DMS114 treated with DMSO at 0.1 percent for 48 hours (cell line): ENCODE measurements around the gene CSNK1G3.
"Not testable (repeated sequence)": the region's sequence is repeated elsewhere in the genome, so short reads cannot be mapped to it uniquely, and the experiment has no call there.

ENCODE experiments used
- DNase-seq: peaks from one replicate; lab custom pipeline; 2025; ENCODE audit not compliant: unreplicated experiment; lab: John Stamatoyannopoulos, UW

Gene CSNK1G3

DNA sequence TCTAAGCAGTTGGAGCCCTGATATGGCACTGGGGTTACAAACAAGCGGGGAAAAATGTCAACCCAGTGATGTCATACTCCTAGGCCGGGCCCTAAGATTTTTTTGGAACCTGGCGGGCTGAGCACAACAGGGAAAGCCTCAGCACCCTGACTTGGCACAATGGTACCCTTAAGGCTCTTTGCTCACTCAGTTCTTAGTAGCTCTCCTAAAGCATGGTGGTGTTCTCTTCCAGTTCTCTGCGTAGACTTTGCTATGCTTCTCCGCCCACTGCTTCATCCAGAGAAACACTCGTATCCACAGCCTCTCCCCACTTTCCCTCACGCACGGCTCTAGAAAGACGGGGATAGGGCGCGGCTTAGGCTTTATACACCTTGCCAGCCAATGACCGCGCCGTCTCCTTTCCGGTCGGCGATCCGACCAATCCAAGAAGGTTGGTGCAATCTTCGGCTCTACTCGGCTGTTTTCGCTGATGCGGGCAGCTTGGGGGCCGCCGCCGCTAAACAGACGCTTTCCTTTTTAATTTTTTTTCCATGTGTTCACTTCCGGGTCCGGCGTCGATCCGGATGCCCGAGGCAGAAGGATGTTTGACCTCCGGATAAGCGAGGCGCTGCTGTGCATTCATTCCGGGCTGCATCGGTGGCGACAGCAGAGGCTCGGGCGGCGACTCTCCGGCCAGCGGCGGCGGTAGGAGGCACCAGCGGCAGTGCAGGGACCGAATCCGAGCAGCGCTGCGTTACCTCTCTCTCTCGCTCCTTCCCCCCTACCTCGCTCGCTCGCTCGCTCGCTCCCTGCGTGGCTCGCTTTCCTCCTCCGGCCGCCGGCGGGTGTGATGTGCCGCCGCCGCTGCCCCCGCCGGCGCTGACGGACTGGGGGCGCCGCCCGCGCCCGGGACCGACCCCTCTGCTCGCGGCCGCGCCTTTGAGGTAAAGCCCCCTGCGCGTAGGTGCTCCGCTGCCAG lies at the start of gene CSNK1G3:
Gene CSNK1G3 (plus strand): TSS at position 530 of the 958 bp plus-strand sequence. CDS start 33,487 bp downstream, outside the sequence.
- peak; percentile 95 for DNase-seq

DNA sequence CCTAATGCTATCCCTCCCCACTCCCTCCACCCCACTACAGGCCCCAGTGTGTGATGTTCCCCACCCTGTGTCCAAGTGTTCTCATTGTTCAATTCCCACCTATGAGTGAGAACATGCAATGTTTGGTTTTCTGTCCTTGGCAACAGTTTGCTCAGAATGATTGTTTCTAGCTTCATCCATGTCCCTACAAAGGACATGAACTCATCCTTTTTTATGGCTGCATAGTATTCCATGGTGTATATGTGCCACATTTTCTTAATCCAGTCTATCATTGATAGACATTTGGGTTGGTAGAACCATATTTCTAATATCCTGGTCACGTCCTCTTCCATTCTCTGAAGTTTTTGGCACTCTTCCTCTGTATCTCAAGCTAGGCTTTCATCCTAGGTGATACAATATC lies 45.1 kb upstream of the CSNK1G3 start:
- DNase-seq: not testable (repeated sequence)

DNA sequence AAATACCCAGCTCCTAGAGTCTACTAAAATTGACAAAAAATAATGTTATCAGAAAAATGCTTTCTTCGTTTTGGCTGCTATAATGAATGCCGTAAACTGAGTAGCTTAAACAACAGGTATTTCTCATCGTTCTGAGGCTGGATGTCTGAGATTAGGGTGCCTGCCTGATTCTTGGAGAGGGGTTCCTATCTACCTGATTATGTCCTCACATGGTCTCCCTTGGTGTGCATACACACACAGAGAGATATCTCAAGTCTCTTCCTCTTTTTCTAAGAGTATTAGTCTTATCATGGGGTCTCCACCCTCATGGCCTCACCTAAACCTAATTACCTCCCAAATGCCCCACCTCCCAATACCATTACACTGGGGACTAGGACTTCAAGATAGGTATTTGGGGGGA lies 40.6 kb upstream of the CSNK1G3 start:
- no peak for DNase-seq

DNA sequence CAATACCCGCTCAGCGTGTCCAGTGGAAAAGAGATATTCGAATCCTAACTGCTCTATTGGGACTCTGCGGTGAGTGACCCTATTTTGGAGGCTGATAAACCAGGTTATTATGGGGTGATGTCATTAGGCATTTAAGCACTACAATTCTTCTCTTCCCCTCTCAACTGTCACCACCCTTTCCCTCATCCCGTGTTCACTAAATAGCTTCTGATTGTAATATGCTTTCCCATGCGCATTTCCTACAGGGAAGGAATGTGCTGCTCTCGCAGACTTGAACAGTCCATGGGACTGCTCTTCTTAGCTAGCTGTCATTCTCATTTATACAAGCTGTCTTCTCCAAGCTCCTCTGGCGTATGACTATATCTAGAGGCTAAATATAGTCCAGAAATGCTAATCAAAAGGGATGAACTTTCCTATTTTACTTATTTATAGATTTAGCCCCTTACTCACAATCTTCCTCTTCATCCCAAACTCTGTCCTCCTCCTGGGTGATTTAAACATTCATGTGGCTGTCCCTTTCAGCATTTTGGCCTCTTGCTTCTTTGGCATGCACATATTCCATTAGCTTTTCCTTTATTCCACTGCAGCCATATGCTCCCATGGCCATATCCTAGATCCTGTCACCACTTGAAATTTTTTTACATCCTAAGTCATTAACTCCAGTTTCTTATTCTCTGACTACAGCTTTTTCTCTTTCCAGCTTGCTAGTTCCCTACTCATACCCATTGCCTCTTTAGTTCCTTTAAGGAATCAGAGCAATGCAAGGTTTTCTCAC lies 39.6 kb upstream of the CSNK1G3 start:
- no peak for DNase-seq

DNA sequence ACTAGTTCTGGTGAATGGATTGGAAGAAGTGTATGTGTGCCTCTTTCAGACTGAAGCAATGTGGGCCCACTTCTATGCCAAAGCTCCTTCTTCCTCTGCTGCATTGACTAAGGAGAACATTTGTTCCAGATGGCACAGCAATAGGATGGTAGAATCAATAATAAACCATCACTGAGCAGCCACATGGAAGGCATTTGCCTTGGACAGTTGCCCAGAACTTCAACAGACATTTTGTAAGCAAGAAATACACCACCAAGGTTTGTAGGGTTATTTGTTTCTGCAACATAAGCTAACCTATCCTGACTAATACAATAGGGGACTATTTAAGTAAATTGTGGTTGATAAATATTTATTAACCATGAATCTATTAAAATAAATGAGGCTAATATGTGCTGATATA lies 37.7 kb upstream of the CSNK1G3 start:
- DNase-seq: no peak

DNA sequence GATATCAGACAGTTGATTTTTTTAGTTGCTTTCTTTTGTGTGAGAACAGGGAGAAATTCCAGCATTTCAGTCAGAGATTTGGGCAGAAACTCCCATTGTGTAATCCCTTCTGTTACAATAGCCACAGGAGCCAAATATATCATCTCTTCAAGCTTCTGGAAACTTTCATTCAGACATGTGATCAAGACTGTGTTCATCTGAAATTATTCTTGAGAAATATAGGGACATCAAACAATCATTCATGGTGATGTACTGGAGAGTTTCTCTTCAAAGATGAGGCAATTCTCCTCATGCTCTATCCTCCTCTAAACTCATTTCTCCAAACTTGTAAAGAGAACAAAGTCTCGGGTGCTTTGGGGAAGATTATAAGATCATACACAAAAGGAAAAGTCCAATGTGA lies 35.2 kb upstream of the CSNK1G3 start:
- DNase-seq: no peak

DNA sequence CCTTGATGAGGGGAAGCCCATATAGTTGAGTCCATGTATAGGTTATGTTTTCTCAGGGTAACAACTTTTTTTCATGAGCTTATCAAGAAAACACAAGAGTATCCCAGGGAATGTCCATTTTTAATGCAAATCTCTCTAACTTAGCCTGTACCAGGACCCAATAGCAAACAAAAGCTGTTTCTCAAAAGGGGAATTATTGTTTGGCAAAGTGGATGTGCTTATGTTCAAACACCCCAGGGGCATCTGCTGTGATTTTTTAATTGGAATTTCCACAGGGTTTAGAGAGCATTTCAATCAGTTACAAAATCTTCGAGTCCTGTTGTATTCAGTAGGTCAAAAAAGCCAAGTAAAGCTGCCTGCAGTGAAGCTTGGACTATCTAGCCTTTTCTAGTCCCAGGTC lies 33.4 kb upstream of the CSNK1G3 start:
- DNase-seq: no peak

DNA sequence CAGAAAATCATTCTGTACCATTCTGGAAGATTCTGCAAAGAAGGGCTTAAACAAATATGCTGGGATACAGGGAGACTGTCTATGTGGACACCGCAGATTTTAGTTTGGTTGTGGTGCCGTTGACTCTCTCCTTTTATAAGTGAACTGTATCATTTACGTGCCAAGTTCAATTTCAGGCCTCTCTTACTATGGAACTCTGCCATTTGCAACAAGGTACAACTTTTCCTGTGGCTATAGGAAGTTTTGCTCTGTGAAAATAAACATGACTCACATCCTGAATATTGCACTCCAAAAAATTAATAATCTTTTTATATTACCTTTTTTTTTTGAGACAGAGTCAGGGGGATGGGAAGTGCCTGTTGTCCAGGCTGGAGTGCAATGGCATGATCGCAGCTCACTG lies 29.7 kb upstream of the CSNK1G3 start:
- DNase-seq: no peak

DNA sequence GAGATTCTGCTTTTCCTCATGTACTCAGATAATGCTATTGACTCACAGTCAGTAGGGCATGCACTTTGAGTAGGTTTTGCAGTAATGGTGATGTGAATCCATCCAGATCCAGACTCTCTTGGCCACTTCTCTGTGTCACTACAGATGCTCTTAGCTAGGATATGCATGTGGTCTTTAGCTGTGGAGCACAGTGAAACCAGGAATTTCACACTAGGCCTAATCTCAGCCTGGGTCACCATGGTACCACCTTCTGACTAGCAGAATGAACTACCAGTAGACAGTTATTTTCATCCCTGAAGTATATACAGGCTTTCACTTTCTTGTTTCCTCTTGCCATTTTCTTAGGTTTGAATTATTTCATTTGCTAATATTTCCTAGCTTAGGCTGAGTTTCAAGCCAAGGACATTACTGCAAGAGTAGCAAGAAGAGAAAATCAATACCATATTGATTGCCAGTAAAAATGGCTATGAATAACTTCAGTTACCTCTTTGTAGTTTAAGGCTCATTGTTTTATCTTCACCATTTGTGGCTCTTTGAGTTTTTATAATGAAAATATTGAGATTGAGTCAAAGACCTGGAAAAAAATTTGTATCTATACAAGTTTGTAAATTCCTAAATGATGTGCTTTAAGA lies 28.4 kb upstream of the CSNK1G3 start:
- no peak for DNase-seq

DNA sequence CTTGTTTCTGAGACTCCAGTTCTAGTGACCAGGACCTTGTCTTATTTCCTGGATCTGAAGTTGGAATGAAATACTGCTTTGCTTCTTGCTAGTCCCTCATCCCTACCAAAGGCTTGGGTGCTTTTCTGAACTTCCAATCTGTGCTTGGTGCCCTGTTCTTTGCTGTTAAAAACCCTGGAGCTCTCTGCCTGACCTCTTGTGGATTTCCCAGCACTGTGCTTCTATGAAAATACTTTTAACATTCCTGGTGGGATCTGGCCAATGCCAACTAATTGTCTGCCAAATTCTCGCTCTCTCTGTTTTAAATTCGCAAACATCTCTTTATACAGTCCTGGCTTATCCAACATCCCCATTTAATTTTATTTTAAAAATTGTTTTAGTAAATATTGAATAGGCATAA lies 26.7 kb upstream of the CSNK1G3 start:
- DNase-seq: no peak

DNA sequence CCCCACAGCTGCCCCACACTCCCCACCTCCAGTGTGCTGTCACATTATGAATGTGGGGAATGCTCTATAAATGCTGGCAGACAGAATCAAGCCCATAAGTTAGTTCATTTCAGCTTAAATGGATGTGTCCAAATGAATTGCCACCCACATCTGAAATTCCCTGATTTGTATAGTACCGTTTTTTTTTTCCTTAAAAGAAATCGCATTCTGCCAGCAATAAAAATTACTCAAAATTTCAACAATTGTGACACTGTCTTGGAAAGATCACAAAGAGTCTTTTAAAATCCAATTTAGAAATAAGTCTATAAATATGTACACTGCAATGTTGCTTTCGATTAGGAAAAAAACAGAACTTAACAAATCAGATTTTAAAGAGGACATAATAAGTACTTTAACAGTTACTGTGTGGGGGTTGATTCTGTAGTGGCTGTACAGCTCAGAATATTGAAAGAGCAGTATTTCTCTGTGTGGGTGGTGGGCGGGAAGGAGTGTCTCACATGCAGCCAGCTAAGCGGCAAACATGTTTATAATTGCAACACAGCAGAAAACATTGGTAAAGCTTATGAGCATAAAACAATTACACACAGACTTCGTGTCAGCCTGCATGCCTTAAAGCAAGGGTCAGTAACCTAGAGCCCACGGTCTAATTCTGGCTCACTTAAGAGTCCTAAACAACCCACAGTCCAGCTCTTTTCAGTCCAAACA lies 24.9 kb upstream of the CSNK1G3 start:
- no peak for DNase-seq

DNA sequence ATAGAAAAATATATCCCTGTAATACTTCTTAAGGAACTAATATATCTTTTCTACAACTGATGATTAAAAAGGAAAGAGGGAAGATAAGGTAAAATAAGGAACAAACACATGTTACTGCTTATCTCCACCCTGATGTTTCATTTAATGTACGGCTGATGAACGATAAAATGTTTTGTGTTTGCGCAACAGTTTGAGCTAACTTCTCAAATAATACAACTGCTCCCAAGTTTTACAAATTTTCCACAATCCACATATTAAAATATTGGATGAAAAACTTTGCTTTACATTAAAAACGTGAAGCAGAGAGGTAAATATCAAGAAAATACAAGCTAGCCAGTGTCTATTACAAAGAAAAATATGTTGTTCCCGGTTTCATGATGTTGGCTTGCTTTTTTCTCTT lies 21.0 kb upstream of the CSNK1G3 start:
- no peak for DNase-seq

DNA sequence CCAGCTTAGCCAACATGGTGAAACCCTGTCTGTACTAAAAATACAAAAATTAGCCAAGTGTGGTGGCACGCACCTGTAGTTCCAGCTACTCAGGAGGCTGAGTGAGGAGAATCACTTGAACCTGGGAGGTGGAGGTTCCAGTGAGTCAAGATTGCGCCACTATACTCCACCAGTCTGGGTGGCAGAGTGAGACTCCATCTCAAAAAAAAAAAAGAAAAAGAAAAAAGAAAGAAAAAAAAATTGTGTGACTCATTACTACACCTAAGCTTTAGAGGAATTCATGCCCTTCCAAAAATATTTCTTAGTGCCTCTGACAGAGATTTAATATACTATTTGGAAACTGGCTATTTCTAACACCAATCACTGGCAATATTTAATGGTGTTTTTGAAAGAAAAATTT lies 16.8 kb upstream of the CSNK1G3 start:
- DNase-seq: not testable (repeated sequence)

DNA sequence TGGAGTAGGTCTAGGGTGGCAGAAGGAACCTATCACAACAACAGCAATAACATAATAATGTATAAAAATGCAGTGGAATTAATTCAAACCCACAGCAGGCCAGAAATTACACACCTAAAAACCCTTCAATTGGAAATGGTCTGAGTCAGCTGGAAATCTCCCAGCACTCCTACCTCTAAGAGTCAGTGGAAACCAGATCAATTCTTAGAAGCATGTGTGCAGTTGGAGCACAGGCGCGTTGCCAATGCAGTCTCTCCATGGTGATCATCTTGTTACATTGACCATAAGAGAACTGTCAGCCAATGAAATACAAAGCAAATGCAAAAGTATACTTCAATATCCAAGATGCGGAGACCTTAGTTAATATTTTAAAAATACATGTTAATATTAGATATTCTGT lies 15.1 kb upstream of the CSNK1G3 start:
- DNase-seq: no peak

DNA sequence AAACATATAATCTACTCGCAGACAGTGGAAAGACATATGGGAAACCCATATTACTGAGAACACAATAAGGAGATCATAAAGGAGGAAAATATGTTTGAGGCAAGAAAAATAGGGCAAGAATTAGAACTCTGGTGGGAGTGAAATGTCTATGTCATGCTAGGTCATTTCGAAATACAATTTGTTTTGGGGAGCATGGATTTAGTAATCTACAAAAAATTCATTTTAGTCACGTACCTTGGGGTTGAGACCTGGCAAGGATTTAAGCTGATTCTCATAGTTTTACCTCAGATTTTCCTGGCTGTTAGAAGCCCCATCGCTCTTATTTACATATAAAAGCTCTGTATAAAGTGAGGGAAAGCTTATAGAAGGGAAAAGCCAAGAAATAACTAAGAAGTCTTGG lies 11.5 kb upstream of the CSNK1G3 start:
- DNase-seq: no peak

DNA sequence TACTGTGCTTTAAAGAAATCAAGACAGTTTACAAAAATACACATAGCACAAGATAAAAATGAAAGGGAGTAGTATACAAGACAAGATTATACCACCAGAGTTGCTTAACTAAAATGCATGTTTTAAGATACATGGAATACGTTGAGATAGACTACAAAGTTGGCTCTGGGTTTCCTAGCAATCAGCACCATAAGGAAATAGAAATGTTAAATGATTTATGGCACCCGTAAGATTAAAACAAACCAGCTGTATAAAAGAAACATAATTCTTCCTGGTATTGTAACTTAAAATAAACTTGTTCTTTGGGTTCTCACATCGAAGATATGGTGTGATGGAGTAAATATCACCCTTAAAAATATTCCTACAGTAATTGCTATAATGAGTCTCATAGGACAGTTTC lies 9.9 kb upstream of the CSNK1G3 start:
- no peak for DNase-seq

DNA sequence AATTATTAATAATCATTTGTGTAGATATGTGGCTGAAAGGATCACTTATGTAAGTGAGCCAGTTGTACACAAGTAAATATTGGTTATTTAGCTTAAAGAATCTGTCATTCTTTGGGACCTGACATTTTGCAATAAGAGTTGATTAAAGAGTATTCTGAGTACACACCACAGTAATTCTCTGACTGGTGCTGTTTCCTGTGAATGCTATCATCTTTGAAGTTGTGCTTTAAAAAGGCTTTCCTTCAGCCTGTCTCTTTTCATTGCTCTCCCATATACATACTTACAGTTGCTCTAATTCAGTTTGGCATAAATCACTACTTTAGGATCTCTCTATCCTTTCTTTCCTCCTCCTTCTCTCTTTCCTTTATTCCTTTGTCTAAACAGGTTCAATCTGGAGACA lies 8.7 kb upstream of the CSNK1G3 start:
- no peak for DNase-seq

DNA sequence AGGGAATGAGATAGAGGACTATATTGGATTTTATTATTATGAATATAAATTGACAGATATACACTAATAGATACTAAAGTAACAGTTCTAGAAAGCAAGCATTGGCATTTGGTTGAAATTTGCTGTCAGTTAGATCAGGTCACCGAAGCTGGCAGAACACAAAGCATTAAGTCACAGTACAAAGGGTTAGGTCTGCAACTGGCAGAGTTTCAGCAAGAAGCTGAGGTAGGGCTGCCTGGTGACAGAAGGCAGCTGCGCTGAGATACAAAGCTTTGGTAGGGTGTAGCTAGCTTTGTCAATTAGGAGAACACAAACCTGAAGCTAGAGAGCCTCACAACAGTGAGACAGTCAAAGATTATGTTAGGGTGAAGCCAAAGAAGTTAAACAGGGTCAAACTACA lies 6.3 kb upstream of the CSNK1G3 start:
- DNase-seq: no peak

DNA sequence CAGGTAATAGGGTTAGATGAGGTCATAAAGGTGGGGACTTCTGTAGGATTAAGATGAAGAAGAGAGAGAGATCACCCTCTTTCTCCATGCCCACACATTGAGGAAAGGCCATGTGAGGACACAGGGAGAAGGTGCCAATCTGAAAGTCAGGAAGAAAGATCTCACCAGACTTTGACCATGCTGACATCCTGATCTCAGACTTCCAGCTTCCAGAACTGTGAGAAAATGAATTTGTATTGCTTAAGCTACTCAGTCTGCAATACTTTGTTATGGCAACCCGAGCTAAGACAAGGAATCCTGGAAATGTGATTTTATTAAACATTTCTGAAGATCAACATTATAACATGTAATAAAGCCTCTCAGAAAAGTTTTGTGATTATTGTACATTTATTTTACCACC lies 3.5 kb upstream of the CSNK1G3 start:
- DNase-seq: no peak

DNA sequence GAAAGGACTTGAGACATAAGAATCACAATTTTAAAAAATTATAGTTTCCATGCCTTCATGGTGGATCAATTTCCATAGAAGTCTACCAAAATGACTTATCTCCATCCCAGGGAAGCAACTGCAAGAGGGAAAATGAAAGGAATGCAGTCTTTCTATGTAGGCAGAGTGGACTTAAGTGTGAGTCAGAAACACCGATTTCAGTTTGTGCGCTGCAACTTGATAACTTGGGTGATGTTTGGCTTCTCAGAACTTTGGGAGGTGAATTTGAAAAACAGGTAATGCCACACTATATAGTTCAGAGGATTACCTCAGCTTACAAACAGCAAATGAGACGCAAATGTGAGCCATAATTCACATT lies 708 bp upstream of the CSNK1G3 start:
- DNase-seq: no peak
